GM18868 (cell line): ENCODE results near the gene TH.

Experiments used
- ATAC-seq: cut with Tn5 transposase; IDR thresholded peaks from one replicate; pipeline ENCODE4 v1.9.1; 2021; ENCODE audit warnings: mild to moderate bottlenecking, moderate library complexity; ENCODE audit not compliant: unreplicated experiment

The TH gene

GRCh38 chr11:2115308-2115707 is 56.3 kb downstream of the TH start:
- ATAC-seq: no peak

DNA sequence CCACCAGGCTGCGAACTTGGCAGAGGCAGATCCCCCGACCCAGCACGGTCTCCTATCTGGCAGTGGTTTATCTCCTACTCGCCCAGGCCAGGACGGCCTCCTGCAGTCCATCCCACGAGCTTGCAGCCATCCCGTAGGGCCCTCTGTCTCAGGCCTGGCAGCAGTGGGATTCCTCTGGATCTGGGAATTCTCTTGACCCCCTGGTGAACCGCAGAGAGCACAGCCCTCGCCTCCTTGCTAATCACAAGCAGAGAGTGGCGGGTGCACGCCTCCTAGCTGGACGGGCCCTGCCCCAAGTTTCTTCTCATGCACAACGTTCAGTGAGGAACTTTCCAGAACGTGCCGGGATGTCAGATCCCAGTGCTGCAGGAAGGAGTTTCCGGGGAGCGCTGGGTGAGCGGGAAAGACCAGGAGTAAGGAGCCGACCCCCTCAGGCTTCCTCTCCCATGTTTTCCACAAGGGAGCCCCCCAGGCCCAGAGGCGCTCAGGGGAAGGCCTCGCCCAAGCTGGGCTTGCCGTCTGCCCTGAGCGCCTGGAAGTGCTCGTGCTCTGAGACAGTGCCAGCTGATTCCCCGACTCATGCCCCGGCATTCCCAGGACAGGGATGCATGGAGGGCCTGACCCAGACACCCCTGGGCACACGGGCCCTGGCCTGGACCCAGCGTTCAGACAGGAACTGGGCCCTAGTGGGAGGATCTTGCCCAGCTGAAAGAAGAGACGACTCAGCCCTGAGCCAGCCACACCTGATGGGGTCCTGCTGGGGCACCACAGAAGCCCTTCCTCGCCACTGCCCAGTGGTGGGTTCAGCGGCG is 57.0 kb downstream of the TH start:
- ATAC-seq: no peak
